ENCODE measurements around the gene SLC35F3. TPM values are rescaled to one million over a fixed set of nuclear protein-coding genes. Genes with fewer than 3 reads are reported as not detected.

SLC35F3 gene
- total and polyA plus RNA-seq, 2 experiments from 2014 or later: 1.0 to 3.2 TPM

- Histone ChIP-seq H3K4me2 (no peak overlapping the region), H3K27ac (ENCODE audit: low read depth) (no peak overlapping the region), H3K36me3 (ENCODE audit: insufficient read depth) (no peaks in the 10 kb centered on the region), H2AFZ (no peak overlapping the region), H3F3A (replicated peaks; ENCODE audit: low read depth) (no peaks in the 10 kb centered on the region), H3K9me2 (ENCODE audit: insufficient read depth) (no peaks in the 10 kb centered on the region), H3K27me3 (ENCODE audit: insufficient read depth) (no peaks in the 10 kb centered on the region), H3K79me2 (replicated peaks; ENCODE audit: insufficient read depth) (no peaks in the 10 kb centered on the region), H4K20me1 (replicated peaks; ENCODE audit: insufficient read depth) (no peaks in the 10 kb centered on the region), H3K4me1 (ENCODE audit: insufficient read depth) (no peaks in the 10 kb centered on the region), H3K4me3 (no peak overlapping the region)
- Mint-ChIP-seq H3K27ac (no peak overlapping the region), H3K4me1 (peaks cover 10% of the 10 kb centered on the region; the same call in 2 of the 3 replicates), H3K4me3 (no peak overlapping the region), H3K36me3 (ENCODE audit: low read depth) (no peaks in the 10 kb centered on the region; the same call in 2 of the 3 replicates), H3K27me3 (ENCODE audit: insufficient read depth, low read depth, poor library complexity) (peaks cover 6% of the 10 kb centered on the region), H3K9me3 (peaks cover 10% of the 10 kb centered on the region; the same call in 2 of the 3 replicates)
- ATAC-seq (no peak), DNase-seq (ENCODE audit: low spot score) (no peak)
- TF ChIP-seq ZNF114 (CRISPR knock-in tag; IDR thresholded peaks at IDR 0.05) (no peak), POLR2AphosphoS5 (IDR thresholded peaks at IDR 0.05; ENCODE audit: low read depth) (no peak), STAT1 (IDR thresholded peaks at IDR 0.05; ENCODE audit: unreplicated experiment) (no peak), CREB1 (CRISPR knock-in tag; IDR thresholded peaks at IDR 0.05; ENCODE audit: low read depth) (no peak), NANOG (IDR thresholded peaks at IDR 0.05; ENCODE audit: borderline replicate concordance) (no peak), ETS1 (IDR thresholded peaks at IDR 0.05) (no peak), JUNB (IDR thresholded peaks at IDR 0.05; ENCODE audit: unreplicated experiment) (no peak), EZH2 (IDR thresholded peaks at IDR 0.05; ENCODE audit: low read depth, unreplicated experiment) (no peak)
- TF ChIP-seq, protein P1, sequence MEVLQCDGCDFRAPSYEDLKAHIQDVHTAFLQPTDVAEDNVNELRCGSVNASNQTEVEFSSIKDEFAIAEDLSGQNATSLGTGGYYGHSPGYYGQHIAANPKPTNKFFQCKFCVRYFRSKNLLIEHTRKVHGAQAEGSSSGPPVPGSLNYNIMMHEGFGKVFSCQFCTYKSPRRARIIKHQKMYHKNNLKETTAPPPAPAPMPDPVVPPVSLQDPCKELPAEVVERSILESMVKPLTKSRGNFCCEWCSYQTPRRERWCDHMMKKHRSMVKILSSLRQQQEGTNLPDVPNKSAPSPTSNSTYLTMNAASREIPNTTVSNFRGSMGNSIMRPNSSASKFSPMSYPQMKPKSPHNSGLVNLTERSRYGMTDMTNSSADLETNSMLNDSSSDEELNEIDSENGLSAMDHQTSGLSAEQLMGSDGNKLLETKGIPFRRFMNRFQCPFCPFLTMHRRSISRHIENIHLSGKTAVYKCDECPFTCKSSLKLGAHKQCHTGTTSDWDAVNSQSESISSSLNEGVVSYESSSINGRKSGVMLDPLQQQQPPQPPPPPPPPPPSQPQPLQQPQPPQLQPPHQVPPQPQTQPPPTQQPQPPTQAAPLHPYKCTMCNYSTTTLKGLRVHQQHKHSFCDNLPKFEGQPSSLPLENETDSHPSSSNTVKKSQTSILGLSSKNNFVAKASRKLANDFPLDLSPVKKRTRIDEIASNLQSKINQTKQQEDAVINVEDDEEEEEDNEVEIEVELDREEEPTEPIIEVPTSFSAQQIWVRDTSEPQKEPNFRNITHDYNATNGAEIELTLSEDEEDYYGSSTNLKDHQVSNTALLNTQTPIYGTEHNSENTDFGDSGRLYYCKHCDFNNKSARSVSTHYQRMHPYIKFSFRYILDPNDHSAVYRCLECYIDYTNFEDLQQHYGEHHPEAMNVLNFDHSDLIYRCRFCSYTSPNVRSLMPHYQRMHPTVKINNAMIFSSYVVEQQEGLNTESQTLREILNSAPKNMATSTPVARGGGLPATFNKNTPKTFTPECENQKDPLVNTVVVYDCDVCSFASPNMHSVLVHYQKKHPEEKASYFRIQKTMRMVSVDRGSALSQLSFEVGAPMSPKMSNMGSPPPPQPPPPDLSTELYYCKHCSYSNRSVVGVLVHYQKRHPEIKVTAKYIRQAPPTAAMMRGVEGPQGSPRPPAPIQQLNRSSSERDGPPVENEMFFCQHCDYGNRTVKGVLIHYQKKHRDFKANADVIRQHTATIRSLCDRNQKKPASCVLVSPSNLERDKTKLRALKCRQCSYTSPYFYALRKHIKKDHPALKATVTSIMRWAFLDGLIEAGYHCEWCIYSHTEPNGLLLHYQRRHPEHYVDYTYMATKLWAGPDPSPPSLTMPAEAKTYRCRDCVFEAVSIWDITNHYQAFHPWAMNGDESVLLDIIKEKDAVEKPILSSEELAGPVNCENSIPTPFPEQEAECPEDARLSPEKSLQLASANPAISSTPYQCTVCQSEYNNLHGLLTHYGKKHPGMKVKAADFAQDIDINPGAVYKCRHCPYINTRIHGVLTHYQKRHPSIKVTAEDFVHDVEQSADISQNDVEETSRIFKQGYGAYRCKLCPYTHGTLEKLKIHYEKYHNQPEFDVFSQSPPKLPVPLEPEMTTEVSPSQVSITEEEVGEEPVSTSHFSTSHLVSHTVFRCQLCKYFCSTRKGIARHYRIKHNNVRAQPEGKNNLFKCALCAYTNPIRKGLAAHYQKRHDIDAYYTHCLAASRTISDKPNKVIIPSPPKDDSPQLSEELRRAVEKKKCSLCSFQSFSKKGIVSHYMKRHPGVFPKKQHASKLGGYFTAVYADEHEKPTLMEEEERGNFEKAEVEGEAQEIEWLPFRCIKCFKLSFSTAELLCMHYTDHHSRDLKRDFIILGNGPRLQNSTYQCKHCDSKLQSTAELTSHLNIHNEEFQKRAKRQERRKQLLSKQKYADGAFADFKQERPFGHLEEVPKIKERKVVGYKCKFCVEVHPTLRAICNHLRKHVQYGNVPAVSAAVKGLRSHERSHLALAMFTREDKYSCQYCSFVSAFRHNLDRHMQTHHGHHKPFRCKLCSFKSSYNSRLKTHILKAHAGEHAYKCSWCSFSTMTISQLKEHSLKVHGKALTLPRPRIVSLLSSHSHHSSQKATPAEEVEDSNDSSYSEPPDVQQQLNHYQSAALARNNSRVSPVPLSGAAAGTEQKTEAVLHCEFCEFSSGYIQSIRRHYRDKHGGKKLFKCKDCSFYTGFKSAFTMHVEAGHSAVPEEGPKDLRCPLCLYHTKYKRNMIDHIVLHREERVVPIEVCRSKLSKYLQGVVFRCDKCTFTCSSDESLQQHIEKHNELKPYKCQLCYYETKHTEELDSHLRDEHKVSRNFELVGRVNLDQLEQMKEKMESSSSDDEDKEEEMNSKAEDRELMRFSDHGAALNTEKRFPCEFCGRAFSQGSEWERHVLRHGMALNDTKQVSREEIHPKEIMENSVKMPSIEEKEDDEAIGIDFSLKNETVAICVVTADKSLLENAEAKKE (CRISPR knock-in tag; IDR thresholded peaks at IDR 0.05): no peak
Measured at GRCh38 chr1:234186037-234186688, 281.7 kb downstream of the SLC35F3 start.
